ENCODE results near the gene F5.

The F5 gene

DNA sequence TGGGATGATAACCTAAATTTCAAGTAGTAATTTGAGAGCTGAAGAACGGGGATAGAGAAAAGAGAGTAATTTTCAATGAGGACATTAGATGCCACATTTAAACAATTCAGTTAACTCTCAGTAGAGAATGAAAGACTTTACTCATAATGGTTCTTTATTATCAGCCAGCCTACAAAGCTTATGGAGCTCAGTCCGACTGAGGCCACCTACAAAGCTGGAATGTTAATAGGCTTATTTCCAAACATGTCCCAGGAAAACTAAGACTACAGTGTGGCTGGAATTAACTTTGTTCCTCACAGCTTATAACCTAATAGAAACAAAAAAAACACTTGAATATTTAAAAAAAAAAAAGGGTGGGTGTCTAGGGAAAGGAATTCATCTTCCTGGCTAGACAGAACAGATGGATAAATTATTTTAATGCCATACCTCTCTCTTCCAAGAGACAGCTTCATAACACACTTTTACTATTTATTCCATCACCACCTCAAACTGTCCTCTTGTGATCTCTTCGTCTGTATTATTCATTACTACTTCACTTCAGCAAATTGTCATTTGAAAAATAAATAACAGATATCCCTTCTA, 110.4 kb downstream of the F5 start:
- DNase-seq = no peak

DNA sequence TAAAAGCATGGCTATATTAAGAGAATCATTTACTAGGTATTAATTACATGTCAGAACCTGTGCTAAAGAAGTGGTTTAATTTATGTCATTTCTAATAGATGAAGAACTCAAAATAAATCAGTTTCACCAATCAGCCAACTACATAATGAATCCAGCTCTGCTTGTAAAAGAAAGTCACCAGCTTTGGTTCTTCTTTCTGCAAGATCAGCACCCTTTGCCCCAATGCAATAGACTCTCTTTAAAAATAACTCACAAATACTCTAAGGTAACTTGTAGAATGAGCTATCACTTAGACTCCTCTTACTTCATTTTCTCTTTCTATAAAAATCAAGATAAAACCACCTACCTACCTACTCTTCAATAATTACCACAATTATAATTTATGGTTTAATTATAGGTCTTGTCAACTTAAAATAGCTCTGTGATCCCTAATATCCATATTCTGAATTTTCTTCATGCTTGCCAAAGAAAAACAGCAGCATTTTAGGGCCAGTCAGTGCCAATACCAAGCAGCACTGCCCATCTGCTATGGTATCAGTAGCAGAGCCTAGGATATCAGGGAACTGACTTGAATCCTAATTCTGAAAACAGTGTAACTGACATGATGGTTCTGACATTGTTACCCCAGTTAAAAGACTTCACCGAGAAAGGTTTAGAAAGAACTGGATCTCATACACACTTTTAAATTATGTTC, 111.8 kb downstream of the F5 start:
- no peak for DNase-seq

DNA sequence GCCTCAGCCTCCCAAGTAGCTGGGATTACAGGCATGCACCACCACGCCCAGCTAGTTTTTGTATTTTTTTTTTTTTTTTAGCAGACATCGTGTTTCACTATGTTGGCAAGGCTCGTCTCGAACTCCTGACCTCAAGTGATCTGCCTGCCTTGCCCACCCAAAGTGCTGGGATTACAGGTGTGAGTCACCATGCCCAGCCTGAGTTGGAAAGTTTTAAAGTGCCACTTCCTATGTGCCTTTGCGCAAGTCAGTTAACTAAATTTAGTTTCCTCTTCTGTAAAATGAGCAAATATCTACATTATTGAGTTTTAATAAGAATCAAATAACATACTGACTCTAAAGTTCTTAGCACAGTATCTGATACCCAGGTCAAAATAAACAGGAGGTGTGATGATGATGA, 112.9 kb downstream of the F5 start:
- no peak for DNase-seq

DNA sequence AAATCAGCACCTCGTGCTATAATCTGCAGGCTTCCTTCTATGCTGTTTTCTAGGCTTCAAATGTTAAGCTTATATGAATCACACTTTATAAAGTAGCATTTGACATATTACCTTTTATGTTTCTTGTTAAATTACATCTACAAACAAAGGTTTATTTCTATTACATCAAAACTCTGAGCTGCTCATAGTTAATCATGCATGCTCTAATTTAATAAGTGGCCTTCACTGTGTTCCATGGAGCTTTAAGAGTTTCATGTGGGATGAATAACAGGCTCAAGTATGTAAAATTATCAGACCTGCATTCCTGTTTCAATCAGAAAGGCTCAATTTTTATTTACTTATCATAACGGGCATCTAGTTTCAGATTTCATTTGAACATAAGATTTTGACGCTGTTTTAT, 113.5 kb downstream of the F5 start:
- DNase-seq = no peak

DNA sequence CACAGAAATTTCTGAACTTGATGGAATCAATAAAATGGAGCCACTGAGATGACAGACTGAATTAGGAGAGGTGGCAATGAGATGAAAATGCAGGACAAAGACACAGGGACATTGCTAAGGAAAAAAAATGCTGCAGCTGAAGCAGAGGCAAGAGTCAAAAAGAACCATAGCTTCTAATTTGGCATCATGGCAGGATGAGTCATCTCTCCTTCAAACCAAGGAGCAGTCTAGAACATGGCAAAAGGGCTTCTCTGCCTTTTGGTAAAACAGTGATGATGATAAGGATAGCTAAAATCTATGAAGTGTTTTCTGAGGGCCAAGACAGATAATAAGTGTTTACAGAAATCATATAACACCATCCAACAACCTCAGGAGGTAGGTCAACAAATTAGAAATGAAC, 117.3 kb downstream of the F5 start:
- no peak for DNase-seq

DNA sequence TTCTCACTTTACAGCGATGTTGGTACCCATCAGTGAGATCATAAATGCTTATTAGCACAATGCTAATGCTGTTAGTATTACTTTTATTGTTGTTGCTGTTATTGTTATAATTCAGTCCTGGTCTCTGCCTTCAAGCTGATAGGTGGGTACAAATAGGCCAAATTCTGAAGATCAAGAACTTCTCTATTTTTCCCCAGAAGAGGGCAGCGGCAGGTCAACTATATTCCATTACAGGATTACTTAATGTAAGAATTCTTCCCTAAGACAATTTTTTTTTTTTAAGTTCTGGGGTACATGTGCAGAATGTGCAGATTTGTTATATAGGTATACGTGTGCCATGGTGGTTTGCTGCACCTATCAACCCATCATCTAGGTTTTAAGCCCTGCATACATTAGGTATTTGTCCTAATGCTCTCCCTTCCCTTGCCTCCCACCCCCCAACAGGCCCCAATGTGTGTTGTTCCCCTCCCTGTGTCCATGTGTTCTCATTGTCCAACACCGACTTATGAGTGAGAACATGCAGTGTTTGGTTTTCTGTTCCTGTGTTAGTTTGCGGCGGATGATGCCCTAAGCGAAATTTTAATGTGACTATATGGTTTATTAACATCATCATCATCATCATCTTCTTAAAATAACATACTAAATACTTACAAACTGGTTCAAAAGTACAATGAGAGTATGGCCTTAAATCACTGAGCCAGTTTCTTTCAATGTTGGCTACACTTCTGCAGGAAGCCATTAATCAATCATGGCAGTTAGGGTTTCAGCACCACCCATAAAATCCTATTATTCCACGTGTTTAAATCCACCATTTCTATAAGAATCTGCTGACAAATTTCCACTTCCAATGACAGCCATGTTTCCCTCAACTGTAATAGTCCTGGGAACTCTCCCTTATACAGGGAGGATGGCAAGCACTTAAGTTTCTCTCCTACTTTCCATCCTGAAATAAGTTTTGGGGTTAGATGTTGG, 119.7 kb downstream of the F5 start:
- DNase-seq = peak; percentile 7 to 32

DNA sequence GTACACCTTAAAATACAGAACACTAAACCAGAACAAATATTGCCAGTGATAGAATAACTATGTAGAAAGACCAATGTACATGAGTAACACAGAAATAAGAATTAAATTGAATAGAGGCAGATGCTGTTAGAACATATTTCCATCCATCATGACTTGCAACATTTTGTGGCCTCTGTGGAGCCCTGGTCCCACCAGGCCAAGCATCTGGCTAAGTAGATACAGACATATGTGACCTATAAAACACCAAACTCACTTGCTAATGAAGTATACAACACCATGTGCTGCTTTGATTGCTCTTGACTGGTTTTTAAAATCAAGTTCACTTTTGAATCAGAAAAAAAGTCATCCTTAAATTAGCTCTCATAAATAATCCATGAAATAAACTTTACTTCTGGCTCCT, 121.0 kb downstream of the F5 start:
- DNase-seq = no peak
